NCI-H2029 treated with DMSO at 0.1 percent for 48 hours (cell line): ENCODE measurements around the gene PIK3R6.

Experiments used
- DNase-seq: peaks from one replicate; lab custom pipeline; 2025; lab: John Stamatoyannopoulos, UW

The PIK3R6 gene, protein sequence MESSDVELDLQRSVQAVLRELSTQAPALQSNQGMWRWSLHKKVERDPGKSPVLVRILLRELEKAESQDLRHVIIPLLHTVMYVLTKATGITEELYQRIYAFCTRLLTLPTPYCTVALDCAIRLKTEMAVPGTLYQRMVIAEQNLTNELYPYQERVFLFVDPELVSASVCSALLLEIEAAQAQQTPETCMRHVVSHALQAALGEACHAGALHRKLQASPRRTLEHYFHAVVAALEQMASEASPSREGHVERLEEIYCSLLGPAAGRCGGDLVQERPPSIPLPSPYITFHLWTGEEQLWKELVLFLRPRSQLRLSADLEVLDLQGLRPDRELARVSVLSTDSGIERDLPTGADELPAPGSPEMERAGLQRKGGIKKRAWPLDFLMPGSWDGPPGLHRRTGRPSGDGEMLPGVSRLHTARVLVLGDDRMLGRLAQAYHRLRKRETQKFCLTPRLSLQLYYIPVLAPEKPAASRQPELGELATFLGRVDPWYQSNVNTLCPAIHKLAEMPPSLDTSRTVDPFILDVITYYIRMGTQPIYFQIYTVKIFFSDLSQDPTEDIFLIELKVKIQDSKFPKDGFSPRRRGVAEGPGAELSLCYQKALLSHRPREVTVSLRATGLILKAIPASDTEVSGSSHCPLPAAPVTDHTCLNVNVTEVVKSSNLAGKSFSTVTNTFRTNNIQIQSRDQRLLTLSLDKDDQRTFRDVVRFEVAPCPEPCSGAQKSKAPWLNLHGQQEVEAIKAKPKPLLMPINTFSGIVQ

DNA sequence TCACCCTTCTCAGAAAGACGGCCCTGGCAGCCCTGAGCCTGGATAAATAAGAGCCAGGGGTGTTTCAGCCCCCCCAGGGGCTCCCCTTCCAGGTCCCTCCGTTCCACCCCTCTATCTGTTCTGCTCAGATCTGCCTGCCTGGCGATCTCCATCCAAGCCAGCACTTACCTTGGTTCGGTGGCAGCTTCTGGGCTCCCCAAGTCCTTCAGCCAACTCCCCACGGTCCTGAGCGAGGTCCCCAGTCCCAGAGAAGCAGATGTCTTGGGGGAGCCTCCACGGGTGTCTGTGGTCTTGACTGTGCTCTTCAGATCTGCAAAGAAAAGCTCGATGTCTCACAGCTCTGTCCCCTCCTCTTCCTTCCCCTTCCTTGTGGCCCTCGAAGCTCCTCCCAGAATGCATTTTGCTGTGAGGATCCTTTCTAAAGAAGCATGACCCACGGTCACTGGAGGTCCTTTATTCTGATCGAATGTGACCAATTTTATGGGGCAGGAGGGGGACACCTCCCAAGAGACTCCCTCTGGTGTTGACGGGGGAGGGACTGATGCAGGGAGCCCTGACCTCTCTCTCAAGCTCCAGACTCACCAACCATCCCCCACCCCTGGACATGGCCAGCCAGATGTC is at the start of gene PIK3R6:
PIK3R6 (minus strand) TSS at position 314 of the 621 bp plus-strand sequence. CDS start 17,880 bp downstream, outside the sequence.
- DNase-seq, result no peak

- DNase-seq, result no peak
Measured at GRCh38 chr17:8916466-8916865, 49.0 kb upstream of the PIK3R6 start.

- no peak for DNase-seq
Measured at GRCh38 chr17:8914554-8914953, 47.1 kb upstream of the PIK3R6 start.

DNA sequence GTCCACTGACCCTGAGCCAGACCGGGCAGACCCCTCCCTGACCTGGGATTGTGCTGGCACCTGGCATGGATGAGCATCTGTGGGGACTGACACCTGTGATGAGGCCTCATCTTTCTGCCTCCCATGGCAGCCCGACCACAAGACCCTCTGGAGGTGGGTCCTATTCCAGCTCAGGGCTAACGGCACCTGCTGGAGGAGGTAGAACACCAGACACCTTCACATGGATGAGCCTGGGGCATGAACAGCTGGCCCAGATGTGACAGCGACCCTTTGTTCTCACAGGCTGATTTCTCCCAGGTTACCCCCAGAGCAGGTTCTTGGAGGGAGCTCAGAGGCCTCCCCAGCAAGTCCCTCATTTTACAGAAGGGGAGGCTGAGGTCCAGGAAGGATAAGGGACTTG is 46.4 kb upstream of the PIK3R6 start:
- DNase-seq, result no peak

DNA sequence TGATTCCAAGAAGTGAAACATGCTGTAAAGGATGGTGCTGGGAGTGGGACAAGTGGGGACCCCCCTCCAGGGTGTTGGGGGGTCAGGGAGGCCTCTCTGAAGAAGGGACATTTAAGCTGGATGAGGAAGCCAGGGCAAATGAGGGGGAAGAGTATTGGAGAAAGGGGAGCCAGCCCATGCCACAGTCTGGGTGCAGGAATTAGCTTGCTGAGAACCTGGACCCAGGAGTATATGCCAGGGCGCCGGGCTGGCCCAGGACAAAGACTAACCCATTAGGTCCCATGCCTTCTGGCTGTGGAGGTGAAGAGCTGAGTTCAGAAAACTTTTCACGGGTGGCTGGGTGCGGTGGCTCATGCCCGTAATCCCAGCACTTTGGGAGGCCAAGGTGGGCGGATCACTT is 45.6 kb upstream of the PIK3R6 start:
- DNase-seq, result no peak

DNA sequence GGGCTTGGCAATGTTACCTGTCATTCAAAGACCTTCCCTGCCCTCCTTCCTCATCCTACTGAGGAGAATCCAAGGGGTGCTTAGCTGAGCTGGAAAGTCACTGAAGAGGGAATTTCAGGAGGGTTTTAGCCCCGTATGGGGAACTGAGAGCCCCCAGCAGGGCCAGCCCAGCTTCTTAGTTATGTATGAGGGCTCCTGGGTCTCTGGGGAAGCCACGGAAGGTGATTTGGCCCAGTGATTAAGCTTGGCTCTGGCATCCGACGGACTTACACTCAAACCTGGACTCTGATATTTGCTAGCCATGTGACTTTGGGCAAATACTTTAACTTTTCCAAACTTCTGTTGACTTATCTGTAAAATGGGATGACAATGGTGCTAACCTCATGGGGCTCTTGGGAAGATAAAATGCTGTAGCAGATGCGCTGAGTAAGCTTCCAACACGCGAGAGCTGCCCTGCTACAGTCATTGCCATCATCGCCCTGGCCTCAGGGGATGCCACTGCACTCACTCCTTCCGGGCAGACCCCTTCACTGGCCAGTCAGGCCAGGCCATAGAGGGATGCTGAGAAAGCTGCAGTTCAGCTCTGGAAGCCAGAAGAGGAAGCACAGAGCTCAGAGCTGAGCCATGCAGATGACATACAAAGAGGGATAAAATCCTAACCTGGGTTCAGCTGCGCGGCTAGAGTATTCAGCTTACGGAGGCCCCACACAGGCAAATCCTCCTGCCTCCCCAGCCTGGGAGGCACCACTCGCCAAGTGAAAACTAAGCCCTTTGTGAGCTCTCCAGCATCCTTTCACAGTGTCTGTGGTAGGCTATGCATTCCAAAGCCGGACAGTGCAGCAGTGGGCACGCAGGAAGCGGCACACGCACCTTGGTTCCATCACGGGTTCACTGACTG is 44.9 kb upstream of the PIK3R6 start:
- no peak for DNase-seq

DNA sequence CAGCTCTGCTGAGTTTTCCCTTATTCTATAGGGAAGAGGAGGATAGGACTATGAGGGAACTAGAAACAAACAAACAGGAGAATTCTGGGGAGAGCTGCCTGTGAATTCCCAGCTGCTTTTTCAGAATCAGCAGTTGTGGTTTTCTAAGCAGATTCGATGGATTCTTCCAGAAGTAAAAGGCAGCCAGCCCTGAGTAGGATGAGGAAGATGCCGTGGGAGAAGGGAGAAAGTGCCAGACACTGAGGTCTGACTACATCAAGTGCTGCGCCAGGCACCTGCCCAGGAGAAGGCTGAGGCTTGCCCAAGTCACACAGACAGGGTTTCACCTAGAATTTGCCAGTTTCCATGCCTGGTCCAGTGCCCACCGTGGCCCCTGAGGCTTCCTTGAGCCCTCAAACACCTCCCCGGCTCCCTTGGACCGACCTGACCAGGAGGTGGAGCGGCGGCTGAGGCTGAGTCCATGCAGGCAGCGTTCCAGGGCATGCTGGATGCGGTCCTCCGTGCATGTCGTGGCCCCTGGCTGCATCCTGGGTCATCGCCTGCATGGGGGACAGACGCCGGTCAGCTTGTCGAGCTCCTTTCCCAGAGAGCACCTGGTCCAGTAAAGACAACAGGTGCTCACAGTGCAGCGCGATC is 43.6 kb upstream of the PIK3R6 start:
- DNase-seq, result no peak

DNA sequence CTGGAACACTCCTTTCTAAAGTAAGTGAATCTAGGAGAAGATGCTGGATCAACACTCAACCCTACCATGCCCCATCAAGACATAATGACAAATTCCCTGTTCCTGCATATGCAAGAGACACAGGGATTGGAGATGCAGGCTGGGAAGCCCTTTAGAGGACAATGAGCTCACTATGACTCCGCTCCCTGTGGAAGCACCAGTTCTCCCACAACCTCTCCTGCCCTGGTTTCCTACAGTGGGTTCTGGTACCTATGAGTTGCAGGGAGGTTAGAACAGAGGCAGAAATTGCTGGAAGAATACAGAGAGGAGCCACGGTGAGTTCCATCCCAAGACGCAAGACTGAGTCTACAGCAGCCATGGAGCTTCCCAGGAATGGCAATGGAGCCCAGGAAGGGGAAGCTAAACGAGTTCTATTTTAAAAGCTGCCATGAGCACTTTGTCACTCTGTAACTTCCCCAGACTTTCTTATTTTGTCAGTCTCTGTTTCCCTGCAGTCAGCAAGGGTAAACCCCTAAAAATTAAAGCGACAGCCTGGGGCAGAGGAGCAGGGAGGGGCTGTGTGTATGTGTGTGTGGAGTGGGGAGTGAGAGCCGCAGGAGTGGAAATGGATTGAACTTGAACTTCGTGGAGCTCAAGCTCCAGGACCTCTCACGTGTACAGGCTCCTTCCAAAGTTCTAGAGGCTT is 42.3 kb upstream of the PIK3R6 start:
- DNase-seq, result no peak

GRCh38 chr17:8905331-8905730 is 37.9 kb upstream of the PIK3R6 start:
- no peak for DNase-seq

DNA sequence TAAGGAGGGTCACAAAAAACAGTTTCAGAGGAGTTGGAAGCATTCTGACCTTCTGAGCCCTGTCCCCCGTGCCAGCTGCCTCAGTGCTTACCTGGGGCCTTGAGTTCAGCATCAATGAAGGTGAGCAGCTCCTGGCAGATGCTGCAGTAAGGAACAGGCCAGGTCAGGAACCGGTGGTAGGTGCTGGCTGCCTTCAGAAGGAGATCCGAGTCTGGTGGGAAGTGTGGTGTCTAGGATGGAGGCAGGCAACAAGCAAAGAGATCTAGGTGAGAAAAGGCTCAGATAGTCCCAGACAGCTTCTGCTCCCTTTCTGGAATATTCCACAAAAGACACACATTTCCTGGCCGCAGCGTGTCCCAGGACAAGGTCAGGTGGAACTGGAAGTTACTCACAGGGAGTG is 37.2 kb upstream of the PIK3R6 start:
- DNase-seq, result no peak

GRCh38 chr17:8904201-8904600 is 36.7 kb upstream of the PIK3R6 start:
- DNase-seq, result no peak

- no peak for DNase-seq
Measured at GRCh38 chr17:8900626-8901585, 33.4 kb upstream of the PIK3R6 start.

DNA sequence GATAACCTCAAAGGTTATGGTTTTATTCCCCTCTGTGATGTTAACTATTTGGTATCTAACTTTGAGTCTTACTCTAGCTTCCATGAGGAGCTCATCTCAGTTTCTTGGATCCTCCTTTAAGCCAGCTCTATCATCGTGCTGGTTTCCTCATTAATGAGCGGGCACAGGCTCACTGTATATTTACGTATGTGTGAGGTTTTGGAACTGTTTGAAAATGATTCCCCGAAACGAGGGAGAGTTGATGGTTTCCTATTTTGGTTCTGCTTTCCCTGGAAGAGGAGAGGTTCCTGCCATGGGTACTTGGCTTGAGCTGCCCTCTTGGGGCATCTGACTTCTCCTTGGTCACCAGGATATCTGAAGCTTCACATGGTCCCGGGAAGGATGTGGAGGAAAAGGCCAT is 32.7 kb upstream of the PIK3R6 start:
- no peak for DNase-seq

- no peak for DNase-seq
Measured at GRCh38 chr17:8898636-8899035, 31.2 kb upstream of the PIK3R6 start.

- DNase-seq, result no peak
Measured at GRCh38 chr17:8898126-8898525, 30.7 kb upstream of the PIK3R6 start.

DNA sequence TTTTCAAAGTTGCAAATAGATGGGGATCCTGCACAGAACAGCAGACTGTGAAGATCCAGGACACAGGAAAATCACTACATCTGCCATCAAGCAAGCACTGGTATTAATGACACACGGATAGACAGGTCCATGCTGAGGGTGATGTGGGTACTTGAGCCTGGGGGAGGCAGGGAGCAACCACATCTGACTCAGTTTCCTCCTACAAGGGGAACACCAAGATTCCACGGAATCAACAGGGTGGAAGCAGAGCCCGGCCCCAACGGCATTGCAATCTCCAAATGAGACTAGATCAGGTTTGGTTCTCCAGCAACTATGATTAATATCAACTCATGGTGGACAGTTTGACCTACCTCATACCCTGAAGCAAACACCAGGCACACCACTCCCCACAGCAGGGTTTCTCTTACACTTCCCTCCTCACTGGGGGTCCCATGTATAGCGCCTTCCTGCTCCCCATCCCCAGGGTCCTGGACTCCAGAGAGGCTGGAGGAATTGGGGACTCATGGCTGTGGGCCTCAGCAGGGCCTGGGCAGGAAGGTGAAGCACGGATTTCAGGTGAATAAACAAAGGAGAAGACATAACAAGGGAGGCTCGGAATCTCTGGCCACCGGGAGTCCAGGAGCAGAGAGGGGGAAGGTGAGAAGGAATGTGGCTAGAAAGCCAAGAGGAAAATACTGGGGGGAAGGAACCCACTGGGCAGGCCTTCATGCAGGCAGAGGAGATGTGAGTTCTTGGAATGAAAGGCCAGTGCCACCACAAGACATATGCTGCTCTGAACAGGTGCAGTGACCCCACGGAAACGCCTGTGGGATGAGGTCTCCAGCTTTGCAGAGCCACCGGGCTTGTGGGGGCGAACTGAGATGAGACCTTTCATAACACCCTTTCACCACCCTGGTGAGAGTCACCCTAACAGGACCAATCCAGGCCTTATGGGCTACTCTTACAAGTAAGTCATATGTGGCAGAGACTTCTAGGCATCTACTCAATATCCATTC is 29.5 kb upstream of the PIK3R6 start:
- no peak for DNase-seq

DNA sequence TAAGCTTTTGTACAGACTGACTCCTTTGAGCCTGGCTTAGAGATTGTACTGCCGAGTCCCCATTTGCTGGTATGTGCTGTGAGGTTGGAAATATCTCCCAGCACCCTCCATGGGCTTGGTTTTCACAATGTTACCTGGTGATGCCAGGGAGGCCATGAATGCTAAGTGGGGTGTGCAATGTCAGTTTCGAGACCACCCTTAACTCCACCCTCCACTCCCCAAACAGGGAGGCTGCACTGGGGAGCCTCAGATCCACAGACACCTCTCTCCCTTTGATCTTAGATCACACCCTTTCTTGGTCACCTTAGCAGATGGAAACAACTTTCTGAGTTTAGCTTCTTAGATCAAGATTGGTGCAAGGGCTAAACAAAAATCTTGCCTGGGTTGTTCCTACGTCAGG is 28.6 kb upstream of the PIK3R6 start:
- no peak for DNase-seq
